HepG2 (cell line): ENCODE data around the gene TFEB. TPM values are rescaled to one million over a fixed set of nuclear protein-coding genes. Genes with fewer than 3 reads are reported as not detected.

Source experiments
- ATAC-seq: fragments of 200-7000 bp; cut with Tn5 transposase; 3 replicates; pipeline ENCODE4 v1.9.1; 2020; ENCODE audit warnings: mild to moderate bottlenecking, moderate library complexity
- BruUV-seq: library from RNA; stranded (reverse); fragments of 400-500 nt; replicated peaks from 2 replicates; lab custom pipeline; 2021; lab: Mats Ljungman, UMichigan
- CTCF ChIA-PET: fragments of 300-600 bp; formaldehyde crosslinking; extraction: SDS; loops from one replicate; lab custom pipeline; 2021; ENCODE audit warnings: low total read pairs, inconsistent platforms, low intra/inter-chr PET ratio; lab: Yijun Ruan, JAX
- POLR2A ChIA-PET: fragments of 350-600 bp; sonication (Branson Sonifier 250); formaldehyde crosslinking; loops from one replicate; lab custom pipeline; 2020; ENCODE audit warnings: antibody characterized with exemption, inconsistent platforms; lab: Yijun Ruan, JAX
- DNase-seq: peaks from one replicate; pipeline ENCODE4 v3.0.0-alpha.2; 2015; ENCODE audit warnings: low spot score
- FAIRE-seq: peaks from 3 replicates; lab custom pipeline; 2011; peaks lifted over from hg19 to GRCh38; lab: Jason Lieb, UNC
- H2AFZ ChIP-seq: one replicate; pipeline ENCODE4 v1.6.1; 2011; ENCODE audit warnings: low read length, inconsistent platforms
- H3K27ac ChIP-seq: fragments of 300-600 bp; 3 replicates; pipeline ENCODE4 v1.8.0; 2011; ENCODE audit warnings: mixed run types, mild to moderate bottlenecking, mixed read lengths, low read length, inconsistent platforms; ENCODE audit not compliant: insufficient read depth; ENCODE audit errors: extremely low read length
- H3K27me3 ChIP-seq, 2 experiments: fragments of 200-600 bp in 1 of 2; 2 replicates in 1 of 2; 3 replicates in 1 of 2; pipeline versions ENCODE4 v1.6.0 to v1.8.0; 2011; ENCODE audit warnings: low read length in 2 of 2, mild to moderate bottlenecking in 2 of 2, moderate library complexity in 2 of 2, inconsistent platforms in 1 of 2; ENCODE audit not compliant: insufficient read depth in 2 of 2, control insufficient read depth in 1 of 2
- H3K36me3 ChIP-seq, 2 experiments: fragments of 200-600 bp in 1 of 2; replicated peaks in 1 of 2; 2 replicates in 1 of 2; 3 replicates in 1 of 2; pipeline versions ENCODE4 v1.5.1 to v1.8.0; 2011; ENCODE audit warnings: low read length in 2 of 2, inconsistent platforms in 1 of 2; ENCODE audit not compliant: insufficient read depth in 2 of 2, control insufficient read depth in 1 of 2
- H3K4me1 ChIP-seq: 2 replicates; pipeline ENCODE4 v1.5.1; 2012; ENCODE audit warnings: low read length, inconsistent platforms; ENCODE audit not compliant: insufficient read depth
- H3K4me2 ChIP-seq: 2 replicates; pipeline ENCODE4 v1.6.0; 2011; ENCODE audit warnings: low read depth, low read length, inconsistent platforms
- H3K4me3 ChIP-seq, 3 experiments: fragments of 200-600 bp in 1 of 3; sonication (generic), shearing (Covaris generic) in 1 of 3; replicated peaks in 1 of 3; 2 replicates each; pipeline ENCODE4 v1.5.1; 2011 to 2016; ENCODE audit warnings: low read length in 3 of 3, inconsistent platforms in 2 of 3, low read depth in 2 of 3, mild to moderate bottlenecking in 2 of 3, control low read depth in 1 of 3, mixed read lengths in 1 of 3; ENCODE audit not compliant: insufficient read depth in 1 of 3
- H3K79me2 ChIP-seq: one replicate; pipeline ENCODE4 v1.6.1; 2011; ENCODE audit warnings: low read length, inconsistent platforms; ENCODE audit not compliant: insufficient read depth
- H3K9ac ChIP-seq: 2 replicates; pipeline ENCODE4 v1.6.0; 2011; ENCODE audit warnings: mild to moderate bottlenecking, low read depth, low read length, inconsistent platforms; ENCODE audit not compliant: insufficient read depth
- H3K9me3 ChIP-seq: 2 replicates; pipeline ENCODE4 v1.5.1; 2012; ENCODE audit warnings: mild to moderate bottlenecking, low read length
- H4K20me1 ChIP-seq: 2 replicates; pipeline ENCODE4 v1.6.0; 2011; ENCODE audit warnings: inconsistent platforms, mild to moderate bottlenecking, low read length, moderate library complexity; ENCODE audit not compliant: insufficient read depth
- ELF4 ChIP-seq: sonication (generic); formaldehyde crosslinking; IDR thresholded peaks from 2 replicates; pipeline ENCODE4 v1.5.0; 2020; ENCODE audit warnings: missing genetic modification reagents, mild to moderate bottlenecking, moderate library complexity, borderline replicate concordance
- HOXA5 ChIP-seq: sonication (generic); formaldehyde crosslinking; IDR thresholded peaks from 2 replicates; pipeline ENCODE4 v1.4.0; 2020; ENCODE audit warnings: missing genetic modification reagents
- NBN ChIP-seq: fragments of 450-650 bp; conservative IDR thresholded peaks from 2 replicates; pipeline ENCODE4 v1.6.1; 2017
- NCOA5 ChIP-seq: sonication (generic); formaldehyde crosslinking; IDR thresholded peaks from 2 replicates; pipeline ENCODE4 v1.4.0; 2020; ENCODE audit warnings: missing genetic modification reagents
- NPAS2 ChIP-seq: sonication (generic); formaldehyde crosslinking; IDR thresholded peaks from 2 replicates; pipeline ENCODE4 v1.8.0; 2022; ENCODE audit warnings: mild to moderate bottlenecking, missing genetic modification reagents, borderline replicate concordance
- SP140L ChIP-seq: sonication (generic); formaldehyde crosslinking; IDR thresholded peaks from 2 replicates; pipeline ENCODE4 v1.4.0; 2020; ENCODE audit warnings: missing genetic modification reagents, borderline replicate concordance
- TAF1 ChIP-seq: sonication (generic); formaldehyde crosslinking; IDR thresholded peaks from 2 replicates; pipeline ENCODE4 v1.4.0; 2020; ENCODE audit warnings: missing genetic modification reagents
- ZFX ChIP-seq: sonication (generic); formaldehyde crosslinking; IDR thresholded peaks from 2 replicates; pipeline ENCODE4 v1.4.0; 2020; ENCODE audit warnings: mild to moderate bottlenecking, low read depth, missing genetic modification reagents, moderate library complexity
- ZNF124 ChIP-seq: sonication (generic); formaldehyde crosslinking; IDR thresholded peaks from 2 replicates; pipeline ENCODE4 v1.4.0; 2020; ENCODE audit warnings: missing genetic modification reagents
- ZNF143 ChIP-seq: sonication (generic); formaldehyde crosslinking; IDR thresholded peaks from 2 replicates; pipeline ENCODE4 v1.4.0; 2020; ENCODE audit warnings: missing genetic modification reagents
- ZNF224 ChIP-seq: sonication (generic); formaldehyde crosslinking; IDR thresholded peaks from 2 replicates; pipeline ENCODE4 v1.5.0; 2020; ENCODE audit warnings: mild to moderate bottlenecking, missing genetic modification reagents
- ZNF431 ChIP-seq: sonication (generic); formaldehyde crosslinking; IDR thresholded peaks from 2 replicates; pipeline ENCODE4 v1.9.0; 2022; ENCODE audit warnings: missing genetic modification reagents, low read depth, mild to moderate bottlenecking, borderline replicate concordance
- ZNF446 ChIP-seq: sonication (generic); formaldehyde crosslinking; IDR thresholded peaks from 2 replicates; pipeline ENCODE4 v1.5.0; 2020; ENCODE audit warnings: mild to moderate bottlenecking, missing genetic modification reagents
- ZNF550 ChIP-seq: sonication (generic); formaldehyde crosslinking; IDR thresholded peaks from 2 replicates; pipeline ENCODE4 v1.4.0; 2020; ENCODE audit warnings: mild to moderate bottlenecking, missing genetic modification reagents, borderline replicate concordance
- ZNF598 ChIP-seq: sonication (generic); formaldehyde crosslinking; IDR thresholded peaks from 2 replicates; pipeline ENCODE4 v1.5.1; 2020; ENCODE audit warnings: mild to moderate bottlenecking, missing genetic modification reagents, borderline replicate concordance
- ZNF644 ChIP-seq: IDR thresholded peaks from 2 replicates; pipeline ENCODE4 v1.6.1; 2016; ENCODE audit warnings: low read depth
- ZNF839 ChIP-seq: sonication (generic); formaldehyde crosslinking; IDR thresholded peaks from 2 replicates; pipeline ENCODE4 v1.4.0; 2020; ENCODE audit warnings: missing genetic modification reagents, mild to moderate bottlenecking, borderline replicate concordance
- WGBS: methylation state at CpG from one replicate; pipeline ENCODE4 v1.1.6; 2017; ENCODE audit warnings: low lambda C conversion rate; 5-methylcytosine and 5-hydroxymethylcytosine counted together
- in situ Hi-C: cut with HindIII; loops from 2 replicates; pipeline ENCODE4 v1.10.0; 2017; ENCODE audit warnings: low pct_unique_long_range_greater_than_20kb; ENCODE audit not compliant: extremely low pct_ligation_motif_present
- intact Hi-C: fragments of 100-400 bp; cut with micrococcal nuclease; formaldehyde crosslinking; loops from one replicate; pipeline ENCODE4 v1.10.0; 2022; ENCODE audit not compliant: unreplicated experiment
- polyA plus RNA-seq, 8 experiments: library from polyadenylated mRNA; depleted of rRNA in 3 of 8; stranded (reverse) in 7 of 8; unstranded in 1 of 8; fragments of >200 nt; fragmentation: Illumina TruSeq in 4 of 8; extraction: Trizol in 4 of 8; gene quantifications; 2 replicates each; pipeline versions ENCODE4 v1.2.1 to v1.2.3, GENCODE V29; 2011 to 2016; ENCODE audit warnings: low read depth in 4 of 8, missing spikeins in 1 of 8, mixed read lengths in 1 of 8; ENCODE audit not compliant: insufficient read depth in 1 of 8
- total RNA-seq, 5 experiments: library from RNA; depleted of rRNA; stranded (reverse); fragments of >200 nt; fragmentation: Illumina TruSeq; extraction: Trizol; gene quantifications; 2 replicates each; pipeline ENCODE4 v1.2.3, GENCODE V29; 2016; ENCODE audit warnings: low read depth in 1 of 5
- TF ChIP-seq, protein P1 (sequence below): sonication (generic); formaldehyde crosslinking; IDR thresholded peaks from 2 replicates; pipeline ENCODE4 v1.8.0; 2023; ENCODE audit warnings: mild to moderate bottlenecking, missing genetic modification reagents
- TF ChIP-seq, protein P2 (sequence below): sonication (generic); formaldehyde crosslinking; IDR thresholded peaks from 2 replicates; pipeline ENCODE4 v1.4.0; 2020; ENCODE audit warnings: mild to moderate bottlenecking, missing genetic modification reagents
- TF ChIP-seq, protein P3 (sequence below): sonication (generic); formaldehyde crosslinking; IDR thresholded peaks from 2 replicates; pipeline ENCODE4 v1.4.0; 2020; ENCODE audit warnings: missing genetic modification reagents

TFEB gene
- total and polyA plus RNA-seq, 2 of the 13 experiments (the other 11 are each of a cell fraction or from before 2014, with no cell fraction given), result 13.3 to 18.7 TPM

DNA sequence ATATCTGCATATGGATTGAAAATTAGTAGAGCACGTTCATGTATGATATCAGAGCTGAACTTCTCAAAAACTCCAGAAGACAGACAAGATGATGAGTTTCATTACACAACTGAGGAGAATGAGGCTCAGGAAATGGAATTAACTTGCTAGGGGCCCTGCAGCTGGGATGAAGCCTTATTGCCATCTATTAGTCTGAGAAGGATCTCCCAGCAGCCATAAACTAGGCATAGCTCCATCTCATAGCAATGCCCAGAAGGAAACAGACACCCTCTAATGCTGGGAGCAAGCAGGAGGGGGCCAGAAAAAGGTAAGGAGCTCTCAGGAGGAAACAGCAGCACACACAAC lies 18.0 kb downstream of the TFEB start:
- no peaks in the 10 kb centered on the region; a peak in 1 of 5 replicates for H3K36me3 ChIP-seq
- CTCF ChIA-PET, result no interaction called here
- H3K4me1 ChIP-seq, result peaks cover 19% of the 10 kb centered on the region
- FAIRE-seq (no peak), ATAC-seq (no peak), DNase-seq (no peak)
- in situ Hi-C loops (loop anchor here (10.0 kb wide), 1 partner anchor 327 kb away; no protein-coding TSS in a partner anchor), intact Hi-C loops (no loop called here)
- H4K20me1 ChIP-seq, result no peaks in the 10 kb centered on the region; the same call in 1 of the 2 replicates
- no peak overlapping the region for H3K4me3 ChIP-seq
- H3K27me3 ChIP-seq, result no peaks in the 10 kb centered on the region
- no peaks in the 10 kb centered on the region for H3K9me3 ChIP-seq
- no peak overlapping the region for H3K27ac ChIP-seq
- 96% methylated on average over 1 of the region's 1 CpG for WGBS
- no peaks in the 10 kb centered on the region for H3K79me2 ChIP-seq
- no peak overlapping the region for H3K4me2 ChIP-seq
- POLR2A ChIA-PET, result interaction anchor here (1.0 to 2.7 kb wide), 2 partner anchors 16 to 17 kb away, joined by 4 to 7 read pairs; no protein-coding TSS in a partner anchor
- no peak overlapping the region for H2AFZ ChIP-seq
- BruUV-seq, result no TSS peak
- no peak overlapping the region for H3K9ac ChIP-seq
- no peak for TF ChIP-seq NCOA5 (CRISPR knock-in tag)
- TF ChIP-seq, protein P1, sequence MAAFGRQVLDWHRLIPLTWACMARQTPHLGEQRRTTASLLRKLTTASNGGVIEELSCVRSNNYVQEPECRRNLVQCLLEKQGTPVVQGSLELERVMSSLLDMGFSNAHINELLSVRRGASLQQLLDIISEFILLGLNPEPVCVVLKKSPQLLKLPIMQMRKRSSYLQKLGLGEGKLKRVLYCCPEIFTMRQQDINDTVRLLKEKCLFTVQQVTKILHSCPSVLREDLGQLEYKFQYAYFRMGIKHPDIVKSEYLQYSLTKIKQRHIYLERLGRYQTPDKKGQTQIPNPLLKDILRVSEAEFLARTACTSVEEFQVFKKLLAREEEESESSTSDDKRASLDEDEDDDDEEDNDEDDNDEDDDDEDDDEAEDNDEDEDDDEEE (CRISPR knock-in tag), result no peak
- no peak for TF ChIP-seq ZNF839 (CRISPR knock-in tag)
- no peak for TF ChIP-seq ZNF124 (CRISPR knock-in tag)
- TF ChIP-seq ZNF431 (CRISPR knock-in tag), result no peak
- no peak for TF ChIP-seq SP140L (CRISPR knock-in tag)
- TF ChIP-seq ZNF644 (CRISPR knock-in tag), result no peak
- no peak for TF ChIP-seq ZNF598
- no peak for TF ChIP-seq ZNF224
- TF ChIP-seq NBN, result no peak
- TF ChIP-seq, protein P2, sequence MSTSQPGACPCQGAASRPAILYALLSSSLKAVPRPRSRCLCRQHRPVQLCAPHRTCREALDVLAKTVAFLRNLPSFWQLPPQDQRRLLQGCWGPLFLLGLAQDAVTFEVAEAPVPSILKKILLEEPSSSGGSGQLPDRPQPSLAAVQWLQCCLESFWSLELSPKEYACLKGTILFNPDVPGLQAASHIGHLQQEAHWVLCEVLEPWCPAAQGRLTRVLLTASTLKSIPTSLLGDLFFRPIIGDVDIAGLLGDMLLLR (CRISPR knock-in tag), result no peak
- TF ChIP-seq ELF4 (CRISPR knock-in tag), result no peak
- TF ChIP-seq ZNF446, result no peak
- TF ChIP-seq TAF1 (CRISPR knock-in tag), result no peak
- no peak for TF ChIP-seq NPAS2 (CRISPR knock-in tag)
- no peak for TF ChIP-seq ZNF143
- TF ChIP-seq, protein P3, sequence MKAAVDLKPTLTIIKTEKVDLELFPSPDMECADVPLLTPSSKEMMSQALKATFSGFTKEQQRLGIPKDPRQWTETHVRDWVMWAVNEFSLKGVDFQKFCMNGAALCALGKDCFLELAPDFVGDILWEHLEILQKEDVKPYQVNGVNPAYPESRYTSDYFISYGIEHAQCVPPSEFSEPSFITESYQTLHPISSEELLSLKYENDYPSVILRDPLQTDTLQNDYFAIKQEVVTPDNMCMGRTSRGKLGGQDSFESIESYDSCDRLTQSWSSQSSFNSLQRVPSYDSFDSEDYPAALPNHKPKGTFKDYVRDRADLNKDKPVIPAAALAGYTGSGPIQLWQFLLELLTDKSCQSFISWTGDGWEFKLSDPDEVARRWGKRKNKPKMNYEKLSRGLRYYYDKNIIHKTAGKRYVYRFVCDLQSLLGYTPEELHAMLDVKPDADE (CRISPR knock-in tag), result no peak
- no peak for TF ChIP-seq ZNF550
- no peak for TF ChIP-seq ZFX
- no peak for TF ChIP-seq HOXA5 (CRISPR knock-in tag)
